Stimulated activated CD8-positive, alpha-beta memory T cell treated with anti-CD3 and anti-CD28 coated beads, Interleukin-4, amount 100 ng/mL, for 4 hours (primary cell): ENCODE results near the gene FAM181A.

ENCODE experiments used
- DNase-seq, 2 donors: peaks; one replicate each; pipeline ENCODE4 v3.0.0-alpha.2; 2020; ENCODE audit warnings: low read depth in 2 of 2, low spot score in 1 of 2

FAM181A gene

GRCh38 chr14:93960774-93961438 lies 33.8 kb downstream of the FAM181A start:
- no peak for DNase-seq

- DNase-seq, result no peak
Measured at GRCh38 chr14:93961620-93962019, 34.5 kb downstream of the FAM181A start.

- peak; percentile 20 to 27 for DNase-seq
Measured at GRCh38 chr14:93962701-93963601, 35.8 kb downstream of the FAM181A start.

GRCh38 chr14:93963692-93964091 lies 36.5 kb downstream of the FAM181A start:
- DNase-seq, result no peak

- no peak for DNase-seq
Measured at GRCh38 chr14:93964281-93964680, 37.1 kb downstream of the FAM181A start.

- DNase-seq, result no peak
Measured at GRCh38 chr14:93964820-93965286, 37.7 kb downstream of the FAM181A start.

- no peak for DNase-seq
Measured at GRCh38 chr14:93965287-93965821, 38.2 kb downstream of the FAM181A start.

- no peak for DNase-seq
Measured at GRCh38 chr14:93965946-93966474, 38.9 kb downstream of the FAM181A start.

- DNase-seq, result no peak
Measured at GRCh38 chr14:93967637-93968250, 40.6 kb downstream of the FAM181A start.

GRCh38 chr14:93969082-93969828 lies 42.1 kb downstream of the FAM181A start:
- no peak for DNase-seq

GRCh38 chr14:93970585-93970964 lies 43.4 kb downstream of the FAM181A start:
- peak; percentile 48 to 58 for DNase-seq

- DNase-seq, result peak; percentile 33 to 37
Measured at GRCh38 chr14:93970965-93971634, 44.0 kb downstream of the FAM181A start.

GRCh38 chr14:93971635-93972027 lies 44.5 kb downstream of the FAM181A start:
- DNase-seq, result no peak

- DNase-seq, result no peak
Measured at GRCh38 chr14:93972618-93973205, 45.6 kb downstream of the FAM181A start.

- no peak for DNase-seq
Measured at GRCh38 chr14:93973607-93974006, 46.5 kb downstream of the FAM181A start.

- DNase-seq, result no peak
Measured at GRCh38 chr14:93974299-93974698, 47.2 kb downstream of the FAM181A start.

GRCh38 chr14:93974833-93975232 lies 47.7 kb downstream of the FAM181A start:
- DNase-seq, result no peak

- DNase-seq, result no peak
Measured at GRCh38 chr14:93975791-93976476, 48.8 kb downstream of the FAM181A start.

- DNase-seq, result no peak
Measured at GRCh38 chr14:93976477-93977057, 49.4 kb downstream of the FAM181A start, which contains the start of gene ASB2. ASB2 (minus strand) TSS chr14:93976570; CDS start chr14:93964539, 12,031 bp downstream.
